Psoas muscle (tissue), 8 donors: ENCODE data around the gene OLIG2. TPM values are rescaled to one million over a fixed set of nuclear protein-coding genes. Genes with fewer than 3 reads are reported as not detected.

Experiments used
- ATAC-seq, 4 donors: fragments of 200-7000 bp; cut with Tn5 transposase; one replicate each; pipeline ENCODE4 v1.9.1; 2020; ENCODE audit warnings: moderate library complexity in 3 of 4, mild to moderate bottlenecking in 2 of 4
- DNase-seq, 2 donors: peaks; one replicate each; pipeline ENCODE4 v3.0.0-alpha.2; 2020
- H3K27ac ChIP-seq: fragments of 200-600 bp; one replicate; pipeline ENCODE4 v1.8.0; 2022
- H3K27me3 ChIP-seq, 3 donors: fragments of 200-600 bp in 1 of 3; one replicate each; pipeline versions ENCODE4 v1.6.1 to v1.8.0; 2013 to 2022; ENCODE audit warnings: low read length in 2 of 3, mild to moderate bottlenecking in 2 of 3, moderate library complexity in 1 of 3; ENCODE audit not compliant: insufficient read depth in 3 of 3
- H3K36me3 ChIP-seq, 2 donors: fragments of 200-600 bp in 1 of 2; one replicate each; pipeline versions ENCODE4 v1.6.1 to v1.8.0; 2013 to 2022; ENCODE audit warnings: low read depth in 1 of 2, mild to moderate bottlenecking in 1 of 2, moderate library complexity in 1 of 2; ENCODE audit not compliant: insufficient read depth in 1 of 2
- H3K4me1 ChIP-seq: fragments of 200-600 bp; one replicate; pipeline ENCODE4 v1.8.0; 2022
- H3K4me3 ChIP-seq: fragments of 200-600 bp; one replicate; pipeline ENCODE4 v1.8.0; 2022; ENCODE audit warnings: mild to moderate bottlenecking
- H3K9me3 ChIP-seq: fragments of 200-600 bp; one replicate; pipeline ENCODE4 v1.8.0; 2022
- CTCF ChIP-seq: fragments of 200-600 bp; IDR thresholded peaks from one replicate; pipeline ENCODE4 v1.8.0; 2022; ENCODE audit warnings: antibody characterized with exemption
- WGBS, 3 donors: extraction: QIAGEN DNeasy Blood & Tissue Kit; methylation state at CpG; one replicate each; pipeline versions ENCODE4 v1.1.6 to v1.1.7; 2013; 5-methylcytosine and 5-hydroxymethylcytosine counted together
- intact Hi-C, 2 donors: fragments of 100-400 bp; cut with DNase I; formaldehyde crosslinking; loops; one replicate each; pipeline versions ENCODE4 v1.11.0 to v1.14.2; 2022
- polyA plus RNA-seq, 3 donors: library from polyadenylated mRNA; stranded (reverse); fragments of 200-250 nt; gene quantifications; one replicate each; pipeline ENCODE4 v1.2.3, GENCODE V29; 2013
- total RNA-seq, 4 donors: library from RNA; stranded (reverse); fragmentation: NEBNext Ultra II Directional in 2 of 4; extraction: Animal tissue kit (Norgen Biotek cat#: 25700) in 2 of 4; gene quantifications; one replicate each; pipeline versions ENCODE4 v1.2.1 to v1.2.4, GENCODE V29; 2021 to 2023
- donor health status: healthy with polysubstance abuse.
- donor health status: DM: no; HTN: no; CAD: no; lungs with moderate emphysema.
- donor health status: Bipolar disorder and iron deficiency.
- donor health status: healthy.
- donor health status: DM: yes; HTN: yes; CAD: no.
- donor health status: DM: no; HTN: no; CAD: no.
- donor health status: DM: no; HTN: no; CAD: no.
- donor health status: DM: yes; HTN: yes; CAD: no.

OLIG2 gene
- total and polyA plus RNA-seq, 7 donors = 0.03 to 0.22 (median 0.15) TPM; not detected in 3

- TF ChIP-seq CTCF = no peak
- Histone ChIP-seq H3K4me1 (no peaks in the 10 kb centered on the region), H3K4me3 (no peak overlapping the region), H3K27ac (no peak overlapping the region), H3K36me3 (no peaks in the 10 kb centered on the region), H3K9me3 (no peaks in the 10 kb centered on the region), H3K27me3 (peaks cover 0 to 71% (median 26%) of the 10 kb centered on the region in 3 donors)
- intact Hi-C loops = no loop called here
- WGBS, 3 donors = 43 to 66% (median 57%) methylated on average over 10 of the region's 10 CpGs
- no peak for ATAC-seq
- no peak for DNase-seq
Observed at GRCh38 chr21:33032434-33033047, 6.8 kb downstream of the OLIG2 start.

DNA sequence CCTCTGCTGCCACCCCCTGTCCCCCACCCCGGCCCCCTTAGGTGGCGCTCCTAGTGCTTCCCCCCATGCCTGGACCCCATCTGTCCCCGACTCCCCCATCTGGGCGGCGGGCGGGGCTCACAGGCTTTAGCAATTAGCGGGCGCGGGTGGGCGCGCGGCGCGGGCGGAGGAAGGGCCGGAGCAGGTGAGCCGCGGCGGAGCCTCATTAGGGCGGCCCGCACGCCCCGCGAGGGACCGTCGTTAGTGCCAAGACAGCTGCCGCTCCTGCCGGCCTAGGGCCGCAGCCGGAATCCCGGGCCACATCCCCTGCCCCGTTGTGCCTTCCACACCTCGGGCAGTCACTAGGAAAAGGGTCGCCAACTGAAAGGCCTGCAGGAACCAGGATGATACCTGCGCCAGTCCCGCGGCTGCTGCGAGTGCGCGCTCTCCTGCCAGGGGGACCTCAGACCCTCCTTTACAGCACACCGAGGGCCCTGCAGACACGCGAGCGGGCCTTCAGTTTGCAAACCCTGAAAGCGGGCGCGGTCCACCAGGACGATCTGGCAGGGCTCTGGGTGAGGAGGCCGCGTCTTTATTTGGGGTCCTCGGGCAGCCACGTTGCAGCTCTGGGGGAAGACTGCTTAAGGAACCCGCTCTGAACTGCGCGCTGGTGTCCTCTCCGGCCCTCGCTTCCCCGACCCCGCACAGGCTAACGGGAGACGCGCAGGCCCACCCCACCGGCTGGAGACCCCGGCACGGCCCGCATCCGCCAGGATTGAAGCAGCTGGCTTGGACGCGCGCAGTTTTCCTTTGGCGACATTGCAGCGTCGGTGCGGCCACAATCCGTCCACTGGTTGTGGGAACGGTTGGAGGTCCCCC, 7.6 kb downstream of the OLIG2 start:
- intact Hi-C loops = no loop called here
- Histone ChIP-seq H3K9me3 (no peaks in the 10 kb centered on the region), H3K4me1 (no peaks in the 10 kb centered on the region), H3K27me3 (peaks cover 0 to 63% (median 20%) of the 10 kb centered on the region in 3 donors), H3K36me3 (no peaks in the 10 kb centered on the region), H3K4me3 (no peak overlapping the region), H3K27ac (no peak overlapping the region)
- WGBS, 3 donors = 28 to 43% (median 35%) methylated on average over 60 to 76 of the region's 76 CpGs
- no peak for TF ChIP-seq CTCF
- no peak for DNase-seq
- no peak for ATAC-seq

DNA sequence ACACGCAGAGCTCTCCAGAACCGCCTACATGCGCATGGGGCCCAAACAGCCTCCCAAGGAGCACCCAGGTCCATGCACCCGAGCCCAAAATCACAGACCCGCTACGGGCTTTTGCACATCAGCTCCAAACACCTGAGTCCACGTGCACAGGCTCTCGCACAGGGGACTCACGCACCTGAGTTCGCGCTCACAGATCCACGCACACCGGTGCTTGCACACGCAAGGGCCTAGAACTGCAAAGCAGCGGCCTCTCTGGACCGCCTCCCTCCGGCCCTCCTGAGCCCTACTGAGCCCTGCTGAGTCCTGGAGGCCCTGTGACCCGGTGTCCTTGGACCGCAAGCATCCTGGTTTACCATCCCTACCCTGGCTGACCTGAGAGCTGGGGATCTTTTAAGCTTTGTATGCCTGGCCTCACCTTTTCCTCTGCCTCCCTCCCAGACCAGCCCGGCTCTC, 8.3 kb downstream of the OLIG2 start:
- H3K27ac ChIP-seq = no peak overlapping the region
- 55 to 80% (median 72%) methylated on average over 15 to 20 of the region's 20 CpGs for WGBS, 3 donors
- intact Hi-C loops = no loop called here
- no peak overlapping the region for H3K4me3 ChIP-seq
- H3K4me1 ChIP-seq = no peaks in the 10 kb centered on the region
- H3K9me3 ChIP-seq = no peaks in the 10 kb centered on the region
- no peak for TF ChIP-seq CTCF
- H3K27me3 ChIP-seq = peaks cover 0 to 57% (median 17%) of the 10 kb centered on the region in 3 donors
- ATAC-seq (no peak), DNase-seq (no peak)
- no peaks in the 10 kb centered on the region for H3K36me3 ChIP-seq

DNA sequence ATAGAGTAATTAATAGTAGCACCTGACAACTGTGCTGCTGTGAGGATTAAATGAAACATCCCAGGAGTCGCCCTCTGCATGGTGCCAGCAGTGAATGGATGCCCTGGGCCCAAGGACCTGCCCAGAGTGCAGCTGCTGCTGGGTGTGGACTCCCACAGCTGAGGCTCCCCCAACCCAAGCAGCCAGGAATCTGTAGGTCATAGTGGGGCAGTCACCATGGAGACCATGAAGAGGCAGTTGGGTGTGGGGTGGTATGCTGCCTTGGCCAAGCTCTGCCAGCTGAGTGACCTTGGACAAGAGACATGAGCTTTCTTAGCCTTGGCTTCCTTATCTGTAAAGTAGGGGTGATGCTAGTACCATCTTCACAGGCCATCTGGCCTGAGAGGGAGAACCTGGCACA, 9.4 kb downstream of the OLIG2 start:
- intact Hi-C loops = no loop called here
- no peak overlapping the region for H3K27ac ChIP-seq
- no peak for ATAC-seq
- no peak for DNase-seq
- WGBS, 3 donors = 54 to 89% (median 63%) methylated on average over 1 of the region's 1 CpG
- H3K4me3 ChIP-seq = no peak overlapping the region
- TF ChIP-seq CTCF = no peak
- H3K4me1 ChIP-seq = no peaks in the 10 kb centered on the region
- H3K9me3 ChIP-seq = no peaks in the 10 kb centered on the region
- H3K27me3 ChIP-seq = peaks cover 0 to 45% (median 16%) of the 10 kb centered on the region in 3 donors
- H3K36me3 ChIP-seq = no peaks in the 10 kb centered on the region
